SJCRH30 (cell line): ENCODE results near the gene WASHC2A. TPM values are rescaled to one million over a fixed set of nuclear protein-coding genes. Genes with fewer than 3 reads are reported as not detected.
"Not testable (repeated sequence)": the region's sequence is repeated elsewhere in the genome, so short reads cannot be mapped to it uniquely, and the experiment has no call there.

Experiments
- DNase-seq, 2 experiments: peaks; one replicate each; pipeline ENCODE4 v3.0.0-alpha.2; 2015 to 2020
- H3K27ac ChIP-seq: fragments of 250-450 bp; sonication (Bioruptor Pico); 2 replicates; pipeline ENCODE4 v1.5.1; 2020; ENCODE audit warnings: mild to moderate bottlenecking, moderate library complexity
- H3K27me3 ChIP-seq: fragments of 250-450 bp; sonication (Bioruptor Pico); 2 replicates; pipeline ENCODE4 v1.5.1; 2020; ENCODE audit warnings: mild to moderate bottlenecking, moderate library complexity
- H3K36me3 ChIP-seq: fragments of 250-450 bp; sonication (Bioruptor Pico); 2 replicates; pipeline ENCODE4 v1.5.1; 2020; ENCODE audit warnings: mild to moderate bottlenecking, moderate library complexity
- H3K4me1 ChIP-seq: fragments of 250-450 bp; sonication (Bioruptor Pico); 2 replicates; pipeline ENCODE4 v1.5.1; 2020; ENCODE audit warnings: mild to moderate bottlenecking, moderate library complexity
- H3K4me3 ChIP-seq: fragments of 250-450 bp; sonication (Bioruptor Pico); 2 replicates; pipeline ENCODE4 v1.5.1; 2020; ENCODE audit warnings: mild to moderate bottlenecking, moderate library complexity
- H3K9me3 ChIP-seq: fragments of 250-450 bp; sonication (Bioruptor Pico); replicated peaks from 2 replicates; pipeline ENCODE4 v1.5.1; 2020; ENCODE audit warnings: mild to moderate bottlenecking, moderate library complexity
- total RNA-seq: library from RNA; depleted of rRNA; stranded (reverse); fragments of >200 nt; shearing (Covaris generic); gene quantifications from 2 replicates; pipeline ENCODE4 v1.2.3, GENCODE V29; 2014

The WASHC2A gene
- total RNA-seq, 1 experiment from 2014 or later = 16.8 TPM

DNA sequence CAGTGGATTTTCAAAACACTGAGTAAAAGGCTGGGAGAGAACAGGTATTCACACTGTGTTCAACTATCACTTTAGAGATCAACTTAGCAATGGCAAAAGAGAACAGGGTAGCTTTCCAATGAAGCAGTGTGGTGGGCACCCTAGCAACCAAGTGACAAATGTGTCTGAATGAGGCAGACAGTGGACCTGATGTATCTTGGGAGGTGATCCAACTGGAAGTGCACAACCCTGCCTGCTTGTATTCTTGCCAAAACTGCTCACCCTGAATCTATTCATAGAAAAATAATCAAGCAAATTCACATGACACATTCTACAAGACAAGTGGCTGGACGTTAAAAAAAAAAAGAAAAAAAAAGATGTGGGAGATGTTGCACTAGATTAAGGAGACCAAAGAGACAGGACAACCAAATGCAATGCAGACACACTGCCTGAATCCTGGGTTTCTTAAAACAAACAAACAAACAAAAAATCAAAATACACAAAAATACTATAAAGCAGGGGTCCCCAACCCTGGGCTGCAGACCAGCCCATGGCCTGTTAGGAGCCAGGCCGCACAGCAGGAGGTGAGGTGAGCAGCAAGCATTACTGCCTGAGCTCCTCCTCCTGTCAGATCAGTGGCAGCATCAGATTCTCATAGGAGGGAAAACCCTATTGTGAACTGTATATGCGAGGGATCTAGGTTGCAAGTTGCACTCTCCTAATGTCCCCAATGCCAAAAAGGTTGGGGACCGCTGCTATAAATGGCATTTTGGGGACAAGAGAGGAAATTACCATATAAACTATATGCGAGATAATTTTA is 12.1 kb upstream of the WASHC2A start:
- not testable (repeated sequence) for H3K9me3 ChIP-seq, H3K27ac ChIP-seq, H3K4me1 ChIP-seq, H3K36me3 ChIP-seq, H3K27me3 ChIP-seq, H3K4me3 ChIP-seq, DNase-seq

DNA sequence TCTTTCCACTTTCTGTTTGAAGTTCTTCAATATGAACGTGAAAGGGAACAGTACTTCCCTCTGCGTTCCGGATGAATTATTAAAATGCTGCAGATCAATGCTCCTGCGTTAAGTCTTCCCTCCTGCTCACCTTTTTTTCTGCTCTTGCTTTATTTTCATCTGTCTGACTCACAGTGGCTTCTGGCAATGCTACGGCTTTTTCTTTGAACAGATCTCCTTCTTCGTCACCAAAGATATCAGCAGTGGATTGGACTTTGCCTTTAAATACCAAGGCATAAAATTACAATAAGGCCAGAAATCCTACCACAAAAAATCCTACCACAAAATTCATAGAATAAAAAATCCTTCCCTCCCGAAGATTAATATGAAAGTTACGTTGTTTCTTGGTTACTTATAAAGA is 11.1 kb upstream of the WASHC2A start:
- DNase-seq, H3K36me3 ChIP-seq, H3K4me1 ChIP-seq, H3K27ac ChIP-seq, H3K27me3 ChIP-seq, H3K9me3 ChIP-seq, H3K4me3 ChIP-seq: not testable (repeated sequence)

DNA sequence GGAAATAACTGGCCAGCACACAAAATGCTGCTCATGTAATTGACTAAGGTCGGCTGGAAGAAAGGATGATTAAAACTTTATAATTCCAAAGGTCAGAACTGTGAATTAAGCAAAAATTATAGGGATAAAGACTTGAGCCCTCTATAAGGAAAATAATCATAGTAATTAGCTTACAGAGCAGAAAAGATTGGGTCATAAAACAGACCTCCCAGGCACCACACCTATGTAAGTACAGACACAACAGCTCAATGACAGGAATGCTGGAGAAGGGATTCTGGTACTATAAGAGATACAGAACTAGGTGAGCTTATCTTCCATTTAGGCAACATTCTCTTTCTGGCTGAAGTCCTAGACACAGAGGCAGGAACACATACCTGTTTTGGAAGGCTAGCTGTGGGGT is 9.0 kb upstream of the WASHC2A start:
- H3K27ac ChIP-seq, H3K4me3 ChIP-seq, H3K36me3 ChIP-seq, H3K9me3 ChIP-seq, H3K4me1 ChIP-seq, H3K27me3 ChIP-seq, DNase-seq: not testable (repeated sequence)

DNA sequence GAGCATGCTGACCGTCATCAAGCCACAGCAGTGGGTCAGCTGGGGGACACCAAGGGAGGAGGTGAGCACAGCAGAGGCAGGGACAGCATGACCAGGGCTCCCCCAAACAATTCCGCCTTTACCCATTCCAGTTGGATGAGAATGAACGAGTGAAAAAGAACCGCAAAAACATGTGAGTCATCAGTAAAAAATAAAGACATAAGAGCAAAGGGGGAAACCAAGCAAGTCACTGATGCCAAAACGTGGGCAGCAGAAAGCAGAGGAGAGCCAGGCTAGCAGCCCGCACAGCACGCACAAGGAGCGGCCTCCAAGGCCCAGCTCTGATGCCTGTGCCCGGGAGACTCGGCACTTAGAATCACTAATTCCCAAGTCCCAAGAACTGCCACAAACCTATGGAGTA is 7.8 kb upstream of the WASHC2A start:
- not testable (repeated sequence) for H3K27ac ChIP-seq, H3K9me3 ChIP-seq, H3K27me3 ChIP-seq, H3K4me3 ChIP-seq, DNase-seq, H3K36me3 ChIP-seq, H3K4me1 ChIP-seq

DNA sequence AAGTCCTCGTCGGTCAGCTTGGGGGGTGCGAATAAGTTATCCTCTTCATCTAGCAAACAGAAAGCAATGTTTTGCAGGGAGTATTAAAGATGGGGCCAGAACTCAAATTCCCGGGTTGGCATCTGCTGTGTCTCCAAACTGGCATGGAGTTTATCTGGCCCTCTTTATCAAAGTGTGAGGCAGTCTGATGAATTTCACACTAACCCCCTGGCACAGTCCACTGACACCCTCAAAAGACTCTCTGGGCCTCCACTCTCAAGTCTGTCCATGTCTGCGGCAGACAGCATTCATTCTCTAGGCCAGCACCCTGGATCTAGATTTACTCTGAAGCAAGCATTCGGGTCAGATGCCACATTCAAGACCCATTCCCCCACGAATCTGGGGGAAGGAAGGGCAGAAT is 6.2 kb upstream of the WASHC2A start:
- H3K4me3 ChIP-seq, H3K27ac ChIP-seq, H3K27me3 ChIP-seq: not testable (repeated sequence)

DNA sequence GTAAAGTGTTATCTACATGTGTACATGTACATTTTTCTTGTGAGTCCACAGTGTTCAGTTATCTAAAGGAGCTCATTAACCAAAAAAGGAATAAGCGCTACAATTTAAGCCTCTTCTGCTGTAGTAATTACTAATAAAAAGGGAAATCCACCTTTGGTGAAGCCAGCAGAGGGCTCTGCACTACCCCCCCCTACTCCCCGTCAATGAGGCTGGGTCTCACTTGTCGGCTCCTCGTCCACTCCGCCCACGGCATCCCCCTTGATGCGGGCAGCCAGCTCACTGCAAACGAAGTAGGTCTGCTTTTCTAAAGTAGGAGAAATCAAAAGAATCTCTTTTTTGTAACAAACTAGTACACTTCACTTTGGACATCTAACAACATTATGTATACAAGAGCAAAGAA is 4.7 kb upstream of the WASHC2A start:
- H3K27ac ChIP-seq = no peak overlapping the region
- H3K27me3 ChIP-seq = no peaks in the 10 kb centered on the region
- no peaks in the 10 kb centered on the region for H3K36me3 ChIP-seq
- no peak for DNase-seq
- H3K4me1 ChIP-seq = no peaks in the 10 kb centered on the region
- no peaks in the 10 kb centered on the region for H3K9me3 ChIP-seq
- no peak overlapping the region for H3K4me3 ChIP-seq

More for the DNA sequence above, 6.2 kb upstream of the WASHC2A start:
- H3K36me3 ChIP-seq, DNase-seq, H3K4me1 ChIP-seq, H3K9me3 ChIP-seq: not testable (repeated sequence)

DNA sequence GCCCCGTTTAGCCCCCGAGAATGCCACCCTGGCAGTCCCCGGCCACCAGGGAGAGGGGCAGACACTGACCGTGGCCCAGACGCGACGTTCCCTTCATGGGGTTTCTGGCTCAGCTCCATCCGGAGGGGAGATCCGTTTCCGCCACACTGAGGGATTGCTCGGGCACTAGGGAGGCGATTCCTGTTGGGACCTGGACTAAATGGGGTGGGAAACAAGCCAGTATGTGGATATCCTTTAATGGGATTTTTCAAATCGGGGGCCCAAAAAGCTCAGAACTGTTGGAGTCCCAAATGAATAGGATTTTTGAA is 552 bp downstream of the WASHC2A start:
- not testable (repeated sequence) for H3K4me1 ChIP-seq, H3K27ac ChIP-seq, H3K9me3 ChIP-seq, H3K36me3 ChIP-seq, H3K4me3 ChIP-seq, H3K27me3 ChIP-seq, DNase-seq

DNA sequence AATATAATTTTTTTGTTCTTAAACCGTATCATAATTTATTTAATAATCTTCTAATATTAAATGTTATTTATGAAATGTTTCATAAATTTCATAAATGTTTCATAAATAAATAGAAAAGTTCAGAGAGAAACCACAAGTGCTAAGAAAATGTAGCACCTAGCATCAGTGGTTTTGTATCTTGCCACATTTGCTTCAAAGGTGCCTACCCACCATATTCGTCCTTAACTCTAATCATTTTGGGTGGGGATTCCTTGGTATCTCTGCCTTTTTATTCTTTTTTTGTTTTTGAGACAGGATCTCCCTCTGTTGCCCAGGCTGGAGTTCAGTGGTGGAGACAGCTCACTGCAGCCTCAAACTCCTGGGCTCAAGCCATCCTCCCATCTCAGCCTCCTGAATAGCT is 7.4 kb downstream of the WASHC2A start:
- not testable (repeated sequence) for H3K27me3 ChIP-seq, H3K9me3 ChIP-seq, DNase-seq, H3K4me1 ChIP-seq, H3K4me3 ChIP-seq, H3K36me3 ChIP-seq, H3K27ac ChIP-seq

DNA sequence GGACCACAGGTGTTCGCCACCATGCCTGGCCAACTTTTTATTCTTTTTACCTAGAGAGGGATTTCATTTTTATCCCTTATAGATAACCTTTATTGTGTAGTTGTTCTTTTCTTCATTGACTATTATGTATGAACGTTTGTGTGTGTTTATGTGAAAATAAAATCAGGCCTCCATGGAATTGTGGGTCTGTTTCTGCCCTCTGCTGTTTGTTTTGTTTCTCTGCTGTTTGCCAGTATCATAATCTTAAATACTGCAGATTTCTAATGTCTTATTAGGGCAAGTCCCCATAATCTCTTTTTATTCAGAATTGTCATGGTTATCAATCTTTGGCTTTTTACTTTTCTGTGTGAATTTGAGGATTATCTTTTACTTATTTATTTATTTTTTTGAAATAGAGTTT is 7.8 kb downstream of the WASHC2A start:
- not testable (repeated sequence) for H3K4me1 ChIP-seq, H3K27ac ChIP-seq, H3K4me3 ChIP-seq, H3K27me3 ChIP-seq, H3K9me3 ChIP-seq, H3K36me3 ChIP-seq, DNase-seq

DNA sequence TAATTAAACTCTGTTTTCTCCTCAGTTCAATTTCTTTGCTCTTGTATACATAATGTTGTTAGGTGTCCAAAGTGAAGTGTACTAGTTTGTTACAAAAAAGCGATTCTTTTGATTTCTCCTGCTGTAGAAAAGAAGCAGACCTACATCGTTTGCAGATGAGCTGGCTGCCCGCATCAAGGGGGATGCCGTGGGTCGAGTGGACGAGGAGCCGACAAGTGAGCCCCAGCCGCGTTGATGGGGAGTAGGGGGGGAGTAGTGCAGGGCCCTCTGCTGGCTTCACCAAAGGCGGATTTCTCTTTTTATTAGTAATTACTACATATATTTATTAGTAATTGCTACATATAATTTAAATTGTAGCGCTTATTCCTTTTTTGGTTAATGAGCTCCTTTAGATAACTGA is 23.6 kb downstream of the WASHC2A start:
- not testable (repeated sequence) for H3K36me3 ChIP-seq, H3K4me3 ChIP-seq, H3K4me1 ChIP-seq, H3K27me3 ChIP-seq, H3K9me3 ChIP-seq, DNase-seq, H3K27ac ChIP-seq

DNA sequence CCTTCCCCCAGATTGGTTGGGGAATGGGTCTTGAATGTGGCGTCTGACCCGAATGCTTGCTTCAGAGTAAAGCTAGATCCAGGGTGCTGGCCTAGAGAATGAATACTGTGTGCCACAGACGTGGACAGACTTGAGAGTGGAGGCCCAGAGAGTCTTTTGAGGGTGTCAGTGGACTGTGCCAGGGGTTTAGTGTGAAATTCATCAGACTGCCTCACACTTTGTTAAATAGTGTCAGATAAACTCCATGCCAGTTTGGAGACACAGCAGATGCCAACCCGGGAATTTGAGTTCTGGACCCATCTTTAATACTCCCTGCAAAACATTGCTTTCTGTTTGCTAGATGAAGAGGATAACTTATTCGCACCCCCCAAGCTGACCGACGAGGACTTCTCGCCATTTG is 25.2 kb downstream of the WASHC2A start:
- H3K4me3 ChIP-seq, H3K9me3 ChIP-seq, H3K27me3 ChIP-seq, H3K27ac ChIP-seq, H3K4me1 ChIP-seq, H3K36me3 ChIP-seq, DNase-seq: not testable (repeated sequence)

DNA sequence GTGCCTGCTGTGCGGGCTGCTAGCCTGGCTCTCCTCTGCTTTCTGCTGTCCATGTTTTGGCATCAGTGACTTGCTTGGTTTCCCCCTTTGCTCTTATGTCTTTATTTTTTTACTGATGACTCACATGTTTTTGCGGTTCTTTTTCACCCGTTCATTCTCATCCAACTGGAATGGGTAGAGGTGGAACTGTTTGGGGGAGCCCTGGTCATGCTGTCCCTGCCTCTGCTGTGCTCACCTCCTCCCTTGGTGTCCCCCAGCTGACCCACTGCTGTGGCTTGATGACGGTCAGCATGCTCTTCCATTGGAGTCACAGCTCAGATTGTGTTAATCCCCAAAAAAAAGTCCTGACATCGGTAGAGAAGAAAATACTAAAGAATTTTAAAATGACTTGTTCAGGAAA is 26.9 kb downstream of the WASHC2A start:
- H3K36me3 ChIP-seq, H3K4me1 ChIP-seq, H3K4me3 ChIP-seq, DNase-seq, H3K27ac ChIP-seq, H3K9me3 ChIP-seq, H3K27me3 ChIP-seq: not testable (repeated sequence)

DNA sequence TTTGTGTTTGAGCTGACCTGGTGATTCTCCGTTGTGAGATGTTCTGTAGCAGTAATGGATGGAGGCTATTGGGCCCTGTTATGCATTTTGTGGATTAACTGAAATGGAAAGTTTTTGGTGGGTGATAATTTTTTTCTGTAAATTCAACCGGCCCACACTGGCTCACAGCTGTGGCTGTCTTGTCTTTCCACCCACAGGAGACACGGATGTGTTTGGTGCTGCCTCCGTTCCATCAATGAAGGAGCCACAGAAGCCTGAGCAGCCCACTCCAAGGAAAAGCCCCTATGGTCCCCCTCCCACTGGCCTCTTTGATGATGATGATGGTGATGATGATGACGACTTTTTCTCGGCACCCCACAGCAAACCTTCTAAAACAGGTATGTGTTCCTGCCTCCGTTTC is 27.6 kb downstream of the WASHC2A start:
- DNase-seq, H3K9me3 ChIP-seq, H3K27me3 ChIP-seq, H3K4me1 ChIP-seq, H3K27ac ChIP-seq, H3K4me3 ChIP-seq, H3K36me3 ChIP-seq: not testable (repeated sequence)

DNA sequence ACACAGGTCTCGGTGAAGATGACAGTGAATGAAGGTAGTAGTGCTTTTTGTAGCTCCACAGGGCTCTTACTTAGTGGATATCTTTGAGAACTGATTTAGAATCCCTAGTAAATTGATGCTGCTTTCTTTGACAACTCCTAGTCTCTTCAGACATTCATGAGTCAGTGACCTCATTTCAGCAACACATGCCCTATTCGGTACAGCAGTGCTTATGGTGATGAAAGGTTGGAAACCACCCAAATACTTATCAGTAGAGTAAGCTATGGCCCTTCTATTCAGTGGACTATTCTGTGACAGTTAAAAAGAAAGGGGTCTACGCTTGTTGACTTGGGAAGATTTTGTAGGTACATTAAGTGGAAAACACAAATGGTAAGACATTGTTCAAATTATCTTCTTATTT is 29.0 kb downstream of the WASHC2A start:
- not testable (repeated sequence) for H3K4me3 ChIP-seq, H3K27me3 ChIP-seq, H3K9me3 ChIP-seq, H3K4me1 ChIP-seq, H3K27ac ChIP-seq, DNase-seq, H3K36me3 ChIP-seq

DNA sequence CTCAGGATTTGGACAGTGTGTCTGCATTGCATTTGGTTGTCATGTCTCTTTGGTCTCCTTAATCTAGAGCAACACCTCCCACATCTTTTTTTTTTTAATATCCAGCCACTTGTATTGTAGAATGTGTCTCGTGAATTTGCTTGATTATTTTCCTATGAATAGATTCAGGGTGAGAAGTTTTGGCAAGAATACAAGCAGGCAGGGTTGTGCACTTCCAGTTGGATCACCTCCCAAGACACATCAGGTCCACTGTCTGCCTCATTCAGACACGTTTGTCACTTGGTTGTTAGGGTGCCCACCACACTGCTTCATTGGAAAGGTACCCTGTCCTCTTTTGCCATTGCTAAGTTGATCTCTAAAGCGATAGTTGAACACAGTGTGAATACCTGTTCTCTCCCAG is 30.9 kb downstream of the WASHC2A start:
- H3K9me3 ChIP-seq, H3K4me3 ChIP-seq, H3K4me1 ChIP-seq, H3K36me3 ChIP-seq, H3K27ac ChIP-seq, H3K27me3 ChIP-seq, DNase-seq: not testable (repeated sequence)

DNA sequence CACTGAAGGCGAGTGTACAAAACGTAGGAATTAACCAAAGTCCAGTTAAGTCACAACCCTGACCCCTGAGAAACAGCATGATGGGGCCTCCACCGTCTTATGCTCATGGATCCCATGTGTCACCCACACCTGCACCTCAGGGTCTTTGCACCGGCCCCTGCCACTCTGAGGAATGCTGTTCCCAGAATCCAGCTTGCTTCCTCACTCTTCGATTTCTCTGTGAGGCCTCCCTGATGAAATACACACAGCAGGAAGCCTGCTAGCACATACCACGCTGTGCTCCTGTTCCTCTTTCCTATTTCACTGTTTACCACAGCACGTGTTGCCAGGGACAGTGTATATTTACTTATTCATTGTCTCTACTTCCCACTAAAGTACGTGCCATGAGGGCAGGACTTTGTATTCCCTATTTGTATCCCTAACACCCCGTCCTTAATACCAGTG is 33.4 kb downstream of the WASHC2A start:
- not testable (repeated sequence) for DNase-seq, H3K4me3 ChIP-seq, H3K27me3 ChIP-seq, H3K36me3 ChIP-seq, H3K27ac ChIP-seq, H3K4me1 ChIP-seq, H3K9me3 ChIP-seq

DNA sequence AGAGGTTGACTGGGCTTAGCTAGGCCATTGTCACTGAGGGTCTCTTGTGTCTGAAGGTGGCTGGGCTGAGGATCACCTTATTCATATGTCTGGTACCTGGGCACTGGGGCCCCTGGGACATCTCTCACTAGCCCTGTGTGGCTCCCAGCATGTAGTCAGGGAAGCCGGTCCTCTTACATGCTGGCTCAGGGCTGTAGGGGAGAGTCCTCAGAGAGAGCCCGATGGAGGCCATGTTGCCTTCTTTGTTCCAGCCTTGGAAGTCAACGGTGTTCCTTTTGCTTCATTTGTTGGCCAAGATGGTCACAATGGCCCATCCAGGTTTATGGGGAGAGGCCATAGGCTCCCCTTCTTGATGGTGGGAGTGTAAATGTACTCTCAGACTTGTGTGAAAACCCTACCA is 34.0 kb downstream of the WASHC2A start:
- H3K4me3 ChIP-seq, H3K27ac ChIP-seq: not testable (repeated sequence)

More for the DNA sequence above, 34.0 kb downstream of the WASHC2A start:
- not testable (repeated sequence) for H3K4me1 ChIP-seq, H3K36me3 ChIP-seq, DNase-seq, H3K27me3 ChIP-seq, H3K9me3 ChIP-seq
